ENCODE results near the gene CCDC90B. TPM values are rescaled to one million over a fixed set of nuclear protein-coding genes. Genes with fewer than 3 reads are reported as not detected.

CCDC90B gene
- 35.9 TPM for total RNA-seq
- 10 to 100 TPM; 68.5 to 77.6 (median 73.3) TPM for polyA plus RNA-seq

- Histone ChIP-seq H3K36me3 (ENCODE audit: control insufficient read depth, insufficient read depth, low read length) (no peaks in the 10 kb centered on the region), H3K27me3 (ENCODE audit: control insufficient read depth, insufficient read depth, low read length) (no peaks in the 10 kb centered on the region), H3K4me1 (ENCODE audit: control insufficient read depth, insufficient read depth, low read length, poor library complexity, severe bottlenecking) (peaks cover 16% of the 10 kb centered on the region), H3K27ac (ENCODE audit: insufficient read depth, low read length, poor library complexity, severe bottlenecking) (peak within 1 kb of the TSS; percentile 98), H3K9me3 (ENCODE audit: control insufficient read depth in 2 of 2, low read length in 2 of 2) (no peaks in the 10 kb centered on the region), H3K4me3 (ENCODE audit: low read depth, low read length) (peak within 1 kb of the TSS; percentile 93)
- Mint-ChIP-seq H3K9me3 (peaks cover 0 to 4% (median 0%) of the 10 kb centered on the region in 7 donors), H3K4me3 (peak within 1 kb of the TSS; percentile 94 to 99 (median 98)), H3K36me3 (no peaks in the 10 kb centered on the region), H3K4me1 (peaks cover 12 to 50% (median 36%) of the 10 kb centered on the region in 4 donors), H3K27me3 (peaks cover 14% of the 10 kb centered on the region), H3K27ac (peak within 1 kb of the TSS; percentile 93 to 100 (median 98))
- DNase-seq (peak; percentile 91 to 98 (median 97)), ATAC-seq (ENCODE audit: low read depth in 2 of 2) (peak; percentile 91 to 92)
Measured at GRCh38 chr11:83285771-83286528, at the start of gene CCDC90B. Gene CCDC90B, minus strand, starts transcription at chr11:83286367. Its CDS starts 395 bp downstream, at chr11:83285972.

- Histone ChIP-seq H3K4me3 (ENCODE audit: low read depth, low read length) (no peak overlapping the region), H3K36me3 (ENCODE audit: control insufficient read depth, insufficient read depth, low read length) (no peaks in the 10 kb centered on the region), H3K4me1 (ENCODE audit: control insufficient read depth, insufficient read depth, low read length, poor library complexity, severe bottlenecking) (no peaks in the 10 kb centered on the region), H3K9me3 (ENCODE audit: control insufficient read depth in 2 of 2, low read length in 2 of 2) (no peaks in the 10 kb centered on the region), H3K27ac (ENCODE audit: insufficient read depth, low read length, poor library complexity, severe bottlenecking) (no peak overlapping the region), H3K27me3 (ENCODE audit: control insufficient read depth, insufficient read depth, low read length) (no peaks in the 10 kb centered on the region)
- Mint-ChIP-seq H3K4me3 (no peak overlapping the region), H3K27ac (no peak overlapping the region), H3K36me3 (no peaks in the 10 kb centered on the region), H3K27me3 (no peaks in the 10 kb centered on the region), H3K9me3 (peaks cover 0 to 6% (median 0%) of the 10 kb centered on the region in 7 donors), H3K4me1 (peaks cover 0 to 13% (median 3%) of the 10 kb centered on the region in 4 donors)
- ATAC-seq (ENCODE audit: low read depth in 2 of 2), result no peak
- DNase-seq, result no peak
Measured at GRCh38 chr11:83335446-83336070, 49.4 kb upstream of the CCDC90B start.

- Histone ChIP-seq H3K27ac (ENCODE audit: insufficient read depth, low read length, poor library complexity, severe bottlenecking) (no peak overlapping the region), H3K9me3 (ENCODE audit: control insufficient read depth in 2 of 2, low read length in 2 of 2) (no peaks in the 10 kb centered on the region), H3K4me1 (ENCODE audit: control insufficient read depth, insufficient read depth, low read length, poor library complexity, severe bottlenecking) (no peaks in the 10 kb centered on the region), H3K4me3 (ENCODE audit: low read depth, low read length) (no peak overlapping the region), H3K36me3 (ENCODE audit: control insufficient read depth, insufficient read depth, low read length) (no peaks in the 10 kb centered on the region), H3K27me3 (ENCODE audit: control insufficient read depth, insufficient read depth, low read length) (peaks cover 5% of the 10 kb centered on the region)
- H3K27me3 Mint-ChIP-seq, result peaks cover 6% of the 10 kb centered on the region
- peak overlapping the region in 1 of 3 donors; percentile 16 for H3K27ac Mint-ChIP-seq
- peaks cover 0 to 8% (median 0%) of the 10 kb centered on the region in 7 donors for H3K9me3 Mint-ChIP-seq
- H3K36me3 Mint-ChIP-seq, result no peaks in the 10 kb centered on the region
- ATAC-seq (ENCODE audit: low read depth in 2 of 2) (no peak), DNase-seq (no peak)
- no peak overlapping the region for H3K4me3 Mint-ChIP-seq
- H3K4me1 Mint-ChIP-seq, result no peaks in the 10 kb centered on the region
Measured at GRCh38 chr11:83330303-83330702, 44.1 kb upstream of the CCDC90B start.

GRCh38 chr11:83326326-83326725 is 40.2 kb upstream of the CCDC90B start:
- H3K4me3 ChIP-seq (ENCODE audit: low read depth, low read length), result no peak overlapping the region
- H3K27me3 Mint-ChIP-seq, result peaks cover 13% of the 10 kb centered on the region
- no peak overlapping the region for H3K27ac ChIP-seq (ENCODE audit: insufficient read depth, low read length, poor library complexity, severe bottlenecking)
- H3K27me3 ChIP-seq (ENCODE audit: control insufficient read depth, insufficient read depth, low read length), result peaks cover 5% of the 10 kb centered on the region
- no peaks in the 10 kb centered on the region for H3K36me3 ChIP-seq (ENCODE audit: control insufficient read depth, insufficient read depth, low read length)
- H3K27ac Mint-ChIP-seq, result no peak overlapping the region
- H3K36me3 Mint-ChIP-seq, result no peaks in the 10 kb centered on the region
- ATAC-seq (ENCODE audit: low read depth in 2 of 2), result no peak
- H3K4me1 Mint-ChIP-seq, result no peaks in the 10 kb centered on the region
- DNase-seq, result no peak
- H3K9me3 ChIP-seq (ENCODE audit: control insufficient read depth in 2 of 2, low read length in 2 of 2), result no peaks in the 10 kb centered on the region
- no peaks in the 10 kb centered on the region for H3K4me1 ChIP-seq (ENCODE audit: control insufficient read depth, insufficient read depth, low read length, poor library complexity, severe bottlenecking)
- no peak overlapping the region for H3K4me3 Mint-ChIP-seq
- H3K9me3 Mint-ChIP-seq, result peaks cover 0 to 8% (median under 1%) of the 10 kb centered on the region in 7 donors

GRCh38 chr11:83319346-83319745 is 33.2 kb upstream of the CCDC90B start:
- H3K9me3 ChIP-seq (ENCODE audit: control insufficient read depth in 2 of 2, low read length in 2 of 2), result no peaks in the 10 kb centered on the region
- Mint-ChIP-seq H3K4me1 (no peaks in the 10 kb centered on the region), H3K4me3 (no peak overlapping the region), H3K36me3 (no peaks in the 10 kb centered on the region), H3K27me3 (peaks cover 7% of the 10 kb centered on the region), H3K27ac (no peak overlapping the region), H3K9me3 (peaks cover 0 to 2% (median 0%) of the 10 kb centered on the region in 7 donors)
- no peaks in the 10 kb centered on the region for H3K36me3 ChIP-seq (ENCODE audit: control insufficient read depth, insufficient read depth, low read length)
- no peaks in the 10 kb centered on the region for H3K27me3 ChIP-seq (ENCODE audit: control insufficient read depth, insufficient read depth, low read length)
- H3K4me1 ChIP-seq (ENCODE audit: control insufficient read depth, insufficient read depth, low read length, poor library complexity, severe bottlenecking), result no peaks in the 10 kb centered on the region
- no peak for ATAC-seq (ENCODE audit: low read depth in 2 of 2)
- no peak for DNase-seq
- no peak overlapping the region for H3K27ac ChIP-seq (ENCODE audit: insufficient read depth, low read length, poor library complexity, severe bottlenecking)
- H3K4me3 ChIP-seq (ENCODE audit: low read depth, low read length), result no peak overlapping the region

GRCh38 chr11:83318931-83319330 is 32.8 kb upstream of the CCDC90B start:
- ATAC-seq (ENCODE audit: low read depth in 2 of 2) (no peak), DNase-seq (no peak)
- no peaks in the 10 kb centered on the region for H3K4me1 Mint-ChIP-seq
- no peak overlapping the region for H3K4me3 Mint-ChIP-seq
- H3K36me3 Mint-ChIP-seq, result no peaks in the 10 kb centered on the region
- H3K27me3 Mint-ChIP-seq, result peaks cover 7% of the 10 kb centered on the region
- Histone ChIP-seq H3K4me3 (ENCODE audit: low read depth, low read length) (no peak overlapping the region), H3K4me1 (ENCODE audit: control insufficient read depth, insufficient read depth, low read length, poor library complexity, severe bottlenecking) (no peaks in the 10 kb centered on the region), H3K27ac (ENCODE audit: insufficient read depth, low read length, poor library complexity, severe bottlenecking) (no peak overlapping the region), H3K9me3 (ENCODE audit: control insufficient read depth in 2 of 2, low read length in 2 of 2) (no peaks in the 10 kb centered on the region), H3K27me3 (ENCODE audit: control insufficient read depth, insufficient read depth, low read length) (no peaks in the 10 kb centered on the region), H3K36me3 (ENCODE audit: control insufficient read depth, insufficient read depth, low read length) (no peaks in the 10 kb centered on the region)
- peaks cover 0 to 2% (median 0%) of the 10 kb centered on the region in 7 donors for H3K9me3 Mint-ChIP-seq
- no peak overlapping the region for H3K27ac Mint-ChIP-seq

GRCh38 chr11:83317757-83318690 is 31.9 kb upstream of the CCDC90B start:
- Mint-ChIP-seq H3K27me3 (peaks cover 3% of the 10 kb centered on the region), H3K9me3 (peaks cover 0 to 2% (median 0%) of the 10 kb centered on the region in 7 donors), H3K4me3 (no peak overlapping the region), H3K27ac (no peak overlapping the region), H3K4me1 (no peaks in the 10 kb centered on the region), H3K36me3 (no peaks in the 10 kb centered on the region)
- no peaks in the 10 kb centered on the region for H3K9me3 ChIP-seq (ENCODE audit: control insufficient read depth in 2 of 2, low read length in 2 of 2)
- H3K36me3 ChIP-seq (ENCODE audit: control insufficient read depth, insufficient read depth, low read length), result no peaks in the 10 kb centered on the region
- DNase-seq (no peak), ATAC-seq (ENCODE audit: low read depth in 2 of 2) (no peak)
- H3K27ac ChIP-seq (ENCODE audit: insufficient read depth, low read length, poor library complexity, severe bottlenecking), result no peak overlapping the region
- no peak overlapping the region for H3K4me3 ChIP-seq (ENCODE audit: low read depth, low read length)
- no peaks in the 10 kb centered on the region for H3K27me3 ChIP-seq (ENCODE audit: control insufficient read depth, insufficient read depth, low read length)
- no peaks in the 10 kb centered on the region for H3K4me1 ChIP-seq (ENCODE audit: control insufficient read depth, insufficient read depth, low read length, poor library complexity, severe bottlenecking)

All from CD4-positive, CD25-positive, alpha-beta regulatory T cell (primary cell).